Fibroblast of the aortic adventitia (primary cell): ENCODE results near the gene FFAR4. TPM values are rescaled to one million over a fixed set of nuclear protein-coding genes. Genes with fewer than 3 reads are reported as not detected.

Experiments used
- DNase-seq: peaks from one replicate; pipeline ENCODE4 v3.0.0-alpha.2; 2010; ENCODE audit warnings: low read depth
- H3K4me3 ChIP-seq: 2 replicates; pipeline ENCODE4 v1.5.1; 2011; ENCODE audit warnings: low read depth, mild to moderate bottlenecking, control low read depth, low read length, moderate library complexity
- CTCF ChIP-seq: IDR thresholded peaks from 2 replicates; pipeline ENCODE4 v1.5.1; 2011; ENCODE audit warnings: mild to moderate bottlenecking, low read length, control low read depth, inconsistent platforms; ENCODE audit not compliant: insufficient read depth
- total RNA-seq: library from RNA; depleted of rRNA; stranded (reverse); fragments of >200 nt; gene quantifications from 2 replicates; pipeline ENCODE4 v1.2.3, GENCODE V29; 2012; ENCODE audit warnings: low replicate concordance

FFAR4 gene
- total RNA-seq, 1 donor, result not detected

- DNase-seq, result no peak
- TF ChIP-seq CTCF, result no peak
- no peak overlapping the region for H3K4me3 ChIP-seq
These were observed 47.8 kb downstream of the FFAR4 start for GRCh38 chr10:93614101-93614825.

GRCh38 chr10:93615576-93616235 lies 49.2 kb downstream of the FFAR4 start:
- no peak for TF ChIP-seq CTCF
- no peak for DNase-seq
- H3K4me3 ChIP-seq, result no peak overlapping the region

GRCh38 chr10:93620925-93621324 lies 54.5 kb downstream of the FFAR4 start:
- TF ChIP-seq CTCF, result no peak
- no peak for DNase-seq

GRCh38 chr10:93622942-93623341 lies 56.5 kb downstream of the FFAR4 start:
- no peak for TF ChIP-seq CTCF
- no peak overlapping the region for H3K4me3 ChIP-seq
- DNase-seq, result no peak

More at GRCh38 chr10:93620925-93621324, 54.5 kb downstream of the FFAR4 start:
- H3K4me3 ChIP-seq, result no peak overlapping the region

GRCh38 chr10:93628858-93629257 lies 62.4 kb downstream of the FFAR4 start:
- no peak for DNase-seq
- no peak for TF ChIP-seq CTCF
- no peak overlapping the region for H3K4me3 ChIP-seq

GRCh38 chr10:93629647-93630305 lies 63.3 kb downstream of the FFAR4 start:
- TF ChIP-seq CTCF, result no peak
- no peak for DNase-seq
- H3K4me3 ChIP-seq, result no peak overlapping the region
